Occipital lobe (tissue), 2 donors: ENCODE results near the gene ALCAM. TPM values are rescaled to one million over a fixed set of nuclear protein-coding genes. Genes with fewer than 3 reads are reported as not detected.

Experiments
- DNase-seq: peaks from one replicate; lab custom pipeline; 2025; lab: John Stamatoyannopoulos, UW
- total RNA-seq: library from RNA; depleted of rRNA; stranded (reverse); fragments of >200 nt; gene quantifications from one replicate; pipeline ENCODE4 v1.2.3, GENCODE V29; 2014

The ALCAM gene
- total RNA-seq, 1 donor from 2014 or later: 119 TPM

GRCh38 chr3:105427332-105427731 is 60.6 kb downstream of the ALCAM start:
- DNase-seq: no peak

GRCh38 chr3:105429034-105429762 is 62.5 kb downstream of the ALCAM start:
- DNase-seq: no peak

- no peak for DNase-seq
Observed at GRCh38 chr3:105430455-105430854, 63.7 kb downstream of the ALCAM start.

- no peak for DNase-seq
Observed at GRCh38 chr3:105431200-105431599, 64.5 kb downstream of the ALCAM start.

- no peak for DNase-seq
Observed at GRCh38 chr3:105435277-105435676, 68.6 kb downstream of the ALCAM start.

- DNase-seq: no peak
Observed at GRCh38 chr3:105436687-105437086, 70.0 kb downstream of the ALCAM start.

- DNase-seq: no peak
Observed at GRCh38 chr3:105440113-105440512, 73.4 kb downstream of the ALCAM start.

GRCh38 chr3:105444725-105445124 is 78.0 kb downstream of the ALCAM start:
- DNase-seq: no peak

- DNase-seq: peak; percentile 80
Observed at GRCh38 chr3:105448338-105448982, 81.8 kb downstream of the ALCAM start.

- DNase-seq: no peak
Observed at GRCh38 chr3:105449414-105449813, 82.7 kb downstream of the ALCAM start.

- no peak for DNase-seq
Observed at GRCh38 chr3:105456017-105456416, 89.3 kb downstream of the ALCAM start.

- DNase-seq: no peak
Observed at GRCh38 chr3:105458518-105459215, 92.0 kb downstream of the ALCAM start.

- DNase-seq: no peak
Observed at GRCh38 chr3:105459566-105460290, 93.0 kb downstream of the ALCAM start.

GRCh38 chr3:105463620-105464019 is 96.9 kb downstream of the ALCAM start:
- DNase-seq: no peak

GRCh38 chr3:105465251-105465853 is 98.6 kb downstream of the ALCAM start:
- no peak for DNase-seq

GRCh38 chr3:105466072-105466471 is 99.4 kb downstream of the ALCAM start:
- no peak for DNase-seq

GRCh38 chr3:105466495-105467404 is 100.0 kb downstream of the ALCAM start:
- no peak for DNase-seq

- DNase-seq: no peak
Observed at GRCh38 chr3:105470851-105471250, 104.1 kb downstream of the ALCAM start.

- no peak for DNase-seq
Observed at GRCh38 chr3:105473521-105474223, 107.0 kb downstream of the ALCAM start.

GRCh38 chr3:105480768-105481167 is 114.1 kb downstream of the ALCAM start:
- DNase-seq: no peak
